ENCODE measurements around the gene FAM53A.
A peak's percentile ranks its signal among the peaks of the same experiment; 100 is the strongest.
"Not testable (repeated sequence)": the region's sequence is repeated elsewhere in the genome, so short reads cannot be mapped to it uniquely, and the experiment has no call there.

Gene FAM53A

GRCh38 chr4:1711571-1712215, 27.6 kb upstream of the FAM53A start:
- no peak for DNase-seq (ENCODE audit: low spot score)
- H3K27ac ChIP-seq, result peak overlapping the region; percentile 96
- TF ChIP-seq, protein P1, sequence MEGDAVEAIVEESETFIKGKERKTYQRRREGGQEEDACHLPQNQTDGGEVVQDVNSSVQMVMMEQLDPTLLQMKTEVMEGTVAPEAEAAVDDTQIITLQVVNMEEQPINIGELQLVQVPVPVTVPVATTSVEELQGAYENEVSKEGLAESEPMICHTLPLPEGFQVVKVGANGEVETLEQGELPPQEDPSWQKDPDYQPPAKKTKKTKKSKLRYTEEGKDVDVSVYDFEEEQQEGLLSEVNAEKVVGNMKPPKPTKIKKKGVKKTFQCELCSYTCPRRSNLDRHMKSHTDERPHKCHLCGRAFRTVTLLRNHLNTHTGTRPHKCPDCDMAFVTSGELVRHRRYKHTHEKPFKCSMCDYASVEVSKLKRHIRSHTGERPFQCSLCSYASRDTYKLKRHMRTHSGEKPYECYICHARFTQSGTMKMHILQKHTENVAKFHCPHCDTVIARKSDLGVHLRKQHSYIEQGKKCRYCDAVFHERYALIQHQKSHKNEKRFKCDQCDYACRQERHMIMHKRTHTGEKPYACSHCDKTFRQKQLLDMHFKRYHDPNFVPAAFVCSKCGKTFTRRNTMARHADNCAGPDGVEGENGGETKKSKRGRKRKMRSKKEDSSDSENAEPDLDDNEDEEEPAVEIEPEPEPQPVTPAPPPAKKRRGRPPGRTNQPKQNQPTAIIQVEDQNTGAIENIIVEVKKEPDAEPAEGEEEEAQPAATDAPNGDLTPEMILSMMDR (conservative IDR thresholded peaks at IDR 0.05; ENCODE audit: low read depth), result no peak
- ChIA-PET POLR2A (ENCODE audit: low non-redundant PET) (interaction anchor here (0.6 to 0.7 kb wide), 2 partner anchors 19 to 22 kb away, joined by 3 to 8 read pairs; no protein-coding TSS in a partner anchor), CTCF (no interaction called here)

DNA sequence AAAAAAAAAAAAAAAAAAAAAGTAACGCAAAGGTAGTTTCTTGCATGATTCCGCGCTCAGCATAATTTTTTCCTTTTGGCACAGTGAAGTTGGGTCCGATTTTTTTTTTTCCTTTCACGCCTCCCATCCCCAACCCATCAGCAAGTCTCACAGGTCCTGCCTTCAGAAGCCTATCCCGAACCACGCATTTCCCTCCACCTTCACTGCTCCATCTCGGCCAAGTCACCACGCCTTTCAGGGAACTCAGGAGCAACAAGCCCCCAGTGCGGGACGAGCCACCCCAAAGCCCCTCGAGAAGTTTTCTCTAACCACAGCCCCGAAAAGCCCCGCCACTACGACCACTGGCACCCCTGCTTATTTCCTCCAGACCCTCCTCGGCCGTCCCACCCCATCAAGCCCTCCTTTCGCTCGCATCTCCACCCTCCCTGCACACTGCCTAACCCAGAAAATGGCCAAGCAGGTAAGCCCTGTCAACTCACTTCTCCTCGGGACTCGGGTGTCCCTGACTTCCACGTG, 27.0 kb upstream of the FAM53A start:
- no peak for DNase-seq (ENCODE audit: low spot score)
- ChIA-PET POLR2A (ENCODE audit: low non-redundant PET) (no interaction called here), CTCF (no interaction called here)
- peak overlapping the region; percentile 96 for H3K27ac ChIP-seq
- TF ChIP-seq, protein P1 (conservative IDR thresholded peaks at IDR 0.05; ENCODE audit: low read depth), result no peak

GRCh38 chr4:1708581-1708980, 24.5 kb upstream of the FAM53A start:
- CTCF ChIA-PET, result interaction anchor here (0.6 to 1.2 kb wide), 2 partner anchors 8 to 323 kb away, joined by 3 read pairs; no protein-coding TSS in a partner anchor
- POLR2A ChIA-PET (ENCODE audit: low non-redundant PET), result no interaction called here
- H3K27ac ChIP-seq, result no peak overlapping the region

GRCh38 chr4:1706358-1706757, 22.2 kb upstream of the FAM53A start:
- ChIA-PET CTCF (no interaction called here), POLR2A (ENCODE audit: low non-redundant PET) (no interaction called here)
- DNase-seq (ENCODE audit: low spot score), result no peak
- TF ChIP-seq, protein P1 (conservative IDR thresholded peaks at IDR 0.05; ENCODE audit: low read depth), result no peak
- peak overlapping the region; percentile 18; the same call in 1 of the 2 replicates for H3K27ac ChIP-seq

More at GRCh38 chr4:1708581-1708980, 24.5 kb upstream of the FAM53A start:
- no peak for DNase-seq (ENCODE audit: low spot score)
- TF ChIP-seq, protein P1 (conservative IDR thresholded peaks at IDR 0.05; ENCODE audit: low read depth), result no peak

DNA sequence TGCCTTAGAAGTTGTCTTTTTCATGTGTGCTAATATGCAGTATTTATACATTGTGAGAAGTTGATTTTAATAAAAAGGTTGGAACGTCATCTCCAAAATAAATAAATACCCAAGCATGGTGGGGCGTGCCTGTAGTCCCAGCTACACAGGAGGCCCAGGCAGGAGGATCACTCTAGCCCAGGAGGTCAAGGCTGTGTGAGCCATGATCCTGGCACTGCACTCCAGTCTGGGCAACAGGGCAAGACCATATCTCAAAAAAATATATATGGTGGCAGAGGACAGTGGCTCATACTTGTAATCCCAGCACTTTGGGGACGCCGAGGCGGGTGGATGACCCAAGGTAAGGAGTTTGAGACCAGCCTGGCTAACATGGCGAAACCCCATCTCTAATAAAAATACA, 21.6 kb upstream of the FAM53A start:
- ChIA-PET POLR2A (ENCODE audit: low non-redundant PET) (no interaction called here), CTCF (no interaction called here)
- TF ChIP-seq, protein P1 (conservative IDR thresholded peaks at IDR 0.05; ENCODE audit: low read depth), result no peak
- H3K27ac ChIP-seq, result 0 out of 2 replicates have a peak overlapping the region, but pooled peaks have one; percentile 10
- DNase-seq (ENCODE audit: low spot score), result no peak

GRCh38 chr4:1703867-1704266, 19.8 kb upstream of the FAM53A start:
- TF ChIP-seq, protein P1 (conservative IDR thresholded peaks at IDR 0.05; ENCODE audit: low read depth), result no peak
- ChIA-PET POLR2A (ENCODE audit: low non-redundant PET) (no interaction called here), CTCF (no interaction called here)
- H3K27ac ChIP-seq, result no peak overlapping the region
- no peak for DNase-seq (ENCODE audit: low spot score)

- POLR2A ChIA-PET (ENCODE audit: low non-redundant PET); DNase-seq (ENCODE audit: low spot score): not testable (repeated sequence)
- H3K27ac ChIP-seq, result 0 out of 2 replicates have a peak overlapping the region, but pooled peaks have one; percentile 18
- CTCF ChIA-PET, result interaction anchor here (1.2 kb wide), 1 partner anchor 8 kb away, joined by 5 read pairs; no protein-coding TSS in a partner anchor
Measured at GRCh38 chr4:1701671-1702070, 17.6 kb upstream of the FAM53A start.
